CD4-positive, alpha-beta T cell (primary cell): ENCODE measurements around the gene DRC7. TPM values are rescaled to one million over a fixed set of nuclear protein-coding genes. Genes with fewer than 3 reads are reported as not detected.

Experiments
- ATAC-seq: fragments of 200-7000 bp; cut with Tn5 transposase; one replicate; pipeline ENCODE4 v1.10.0; 2022; ENCODE audit warnings: mild to moderate bottlenecking; ENCODE audit not compliant: poor library complexity
- CTCF ChIA-PET: fragments of 350-600 bp; sonication (Branson Sonifier 250); formaldehyde crosslinking; loops from one replicate; lab custom pipeline; 2021; ENCODE audit warnings: antibody characterized with exemption, inconsistent platforms; lab: Charles Lee
- POLR2A ChIA-PET: fragments of 350-600 bp; sonication (Branson Sonifier 250); formaldehyde crosslinking; loops from one replicate; lab custom pipeline; 2021; ENCODE audit warnings: antibody characterized with exemption, inconsistent platforms; lab: Charles Lee
- DNase-seq, 14 experiments: peaks; one replicate each; pipeline ENCODE4 v3.0.0-alpha.2; 2013 to 2020; ENCODE audit warnings: mixed read lengths in 2 of 14
- H3K27ac ChIP-seq, 2 donors: one replicate each; pipeline versions ENCODE4 v1.5.1 to v1.7.0; 2013; ENCODE audit warnings: low read length in 2 of 2, low read depth in 1 of 2, mild to moderate bottlenecking in 1 of 2
- H3K27me3 ChIP-seq, 2 experiments: 1 replicate in 1 of 2; 2 replicates in 1 of 2; pipeline versions ENCODE4 v1.6.1 to v1.7.0; 2013; ENCODE audit warnings: low read length in 2 of 2, control low read depth in 1 of 2, mild to moderate bottlenecking in 1 of 2, moderate library complexity in 1 of 2; ENCODE audit not compliant: insufficient read depth in 2 of 2, control insufficient read depth in 1 of 2
- H3K36me3 ChIP-seq: one replicate; pipeline ENCODE4 v1.6.1; 2013; ENCODE audit warnings: low read length, control low read depth; ENCODE audit not compliant: insufficient read depth
- H3K4me1 ChIP-seq: one replicate; pipeline ENCODE4 v1.6.1; 2013; ENCODE audit warnings: low read length, control low read depth; ENCODE audit not compliant: insufficient read depth
- H3K4me3 ChIP-seq: one replicate; pipeline ENCODE4 v1.5.1; 2013; ENCODE audit warnings: mild to moderate bottlenecking, low read length, moderate library complexity
- H3K9me3 ChIP-seq, 2 experiments: 1 replicate in 1 of 2; 2 replicates in 1 of 2; pipeline versions ENCODE4 v1.6.1 to v1.7.0; 2013; ENCODE audit warnings: low read length in 2 of 2, mild to moderate bottlenecking in 2 of 2, control low read depth in 1 of 2, moderate library complexity in 1 of 2; ENCODE audit not compliant: control insufficient read depth in 1 of 2, insufficient read depth in 1 of 2
- H3K27ac Mint-ChIP-seq: one replicate; pipeline ENCODE4 v1.8.0; 2020; ENCODE audit warnings: mixed read lengths
- H3K27me3 Mint-ChIP-seq: one replicate; pipeline ENCODE4 v1.8.0; 2021; ENCODE audit warnings: mixed read lengths
- H3K36me3 Mint-ChIP-seq: one replicate; pipeline ENCODE4 v1.8.0; 2021; ENCODE audit warnings: low read depth, mixed read lengths
- H3K4me1 Mint-ChIP-seq: one replicate; pipeline ENCODE4 v1.8.0; 2021; ENCODE audit warnings: low read depth, mixed read lengths
- H3K4me3 Mint-ChIP-seq: one replicate; pipeline ENCODE4 v1.8.0; 2020; ENCODE audit warnings: mild to moderate bottlenecking, mixed read lengths
- H3K9me3 Mint-ChIP-seq: one replicate; pipeline ENCODE4 v1.8.0; 2020; ENCODE audit warnings: mixed read lengths
- CTCF ChIP-seq: fragments of 200-600 bp; IDR thresholded peaks from one replicate; pipeline ENCODE4 v1.8.0; 2022; ENCODE audit warnings: antibody characterized with exemption, mild to moderate bottlenecking
- intact Hi-C, 2 experiments: fragments of 100-400 bp; cut with DNase I in 1 of 2; cut with micrococcal nuclease in 1 of 2; formaldehyde crosslinking; loops; one replicate each; pipeline versions ENCODE4 v1.15.1 to v1.9.0; 2023 to 2025; cut with DNase I, micrococcal nuclease
- total RNA-seq, 174 experiments: library from RNA in 2 of 174; stranded (reverse) in 2 of 174; gene quantifications; one replicate each; pipeline ENCODE4 v1.2.3 and lab custom pipeline; 2021 to 2026

DRC7 gene
- total RNA-seq, 2 experiments from 2014 or later: not detected

- no peak overlapping the region for H3K27ac Mint-ChIP-seq
- no peak overlapping the region for H3K27ac ChIP-seq
- TF ChIP-seq CTCF: no peak
- no peaks in the 10 kb centered on the region for H3K36me3 ChIP-seq
- no peaks in the 10 kb centered on the region for H3K9me3 Mint-ChIP-seq
- ChIA-PET CTCF (no interaction called here), POLR2A (no interaction called here)
- no peak overlapping the region for H3K4me3 ChIP-seq
- H3K27me3 Mint-ChIP-seq: no peaks in the 10 kb centered on the region
- H3K4me3 Mint-ChIP-seq: no peak overlapping the region
- no peaks in the 10 kb centered on the region for H3K4me1 ChIP-seq
- intact Hi-C loops: no loop called here
- no peaks in the 10 kb centered on the region for H3K36me3 Mint-ChIP-seq
- ATAC-seq (no peak), DNase-seq (no peak)
- H3K27me3 ChIP-seq: no peaks in the 10 kb centered on the region
- H3K9me3 ChIP-seq: peaks cover 0 to 4% of the 10 kb centered on the region in 2 experiments
- H3K4me1 Mint-ChIP-seq: no peaks in the 10 kb centered on the region
These were observed 30.9 kb downstream of the DRC7 start for GRCh38 chr16:57725554-57725953.

- ChIA-PET POLR2A (no interaction called here), CTCF (no interaction called here)
- H3K9me3 ChIP-seq: peaks cover 0 to 4% of the 10 kb centered on the region in 2 experiments
- intact Hi-C loops: no loop called here
- ATAC-seq (no peak), DNase-seq (no peak)
- Mint-ChIP-seq H3K36me3 (no peaks in the 10 kb centered on the region), H3K4me3 (no peak overlapping the region), H3K27ac (no peak overlapping the region), H3K27me3 (no peaks in the 10 kb centered on the region), H3K9me3 (no peaks in the 10 kb centered on the region), H3K4me1 (no peaks in the 10 kb centered on the region)
- no peak overlapping the region for H3K4me3 ChIP-seq
- H3K27ac ChIP-seq: no peak overlapping the region
- no peak for TF ChIP-seq CTCF
- no peaks in the 10 kb centered on the region for H3K4me1 ChIP-seq
- no peaks in the 10 kb centered on the region for H3K36me3 ChIP-seq
- no peaks in the 10 kb centered on the region for H3K27me3 ChIP-seq
These were observed 31.4 kb downstream of the DRC7 start for GRCh38 chr16:57725976-57726375.

GRCh38 chr16:57726433-57726947 lies 31.9 kb downstream of the DRC7 start:
- Histone ChIP-seq H3K36me3 (no peaks in the 10 kb centered on the region), H3K27ac (no peak overlapping the region), H3K27me3 (no peaks in the 10 kb centered on the region), H3K4me3 (no peak overlapping the region), H3K4me1 (no peaks in the 10 kb centered on the region), H3K9me3 (peaks cover 0 to 4% of the 10 kb centered on the region in 2 experiments)
- DNase-seq (no peak), ATAC-seq (no peak)
- H3K36me3 Mint-ChIP-seq: no peaks in the 10 kb centered on the region
- H3K27me3 Mint-ChIP-seq: no peaks in the 10 kb centered on the region
- no peaks in the 10 kb centered on the region for H3K4me1 Mint-ChIP-seq
- intact Hi-C loops: no loop called here
- ChIA-PET CTCF (no interaction called here), POLR2A (no interaction called here)
- H3K4me3 Mint-ChIP-seq: no peak overlapping the region
- TF ChIP-seq CTCF: no peak
- no peaks in the 10 kb centered on the region for H3K9me3 Mint-ChIP-seq
- no peak overlapping the region for H3K27ac Mint-ChIP-seq
